Heart left ventricle (tissue), 16 donors: ENCODE data around the gene TMEM86B. TPM values are rescaled to one million over a fixed set of nuclear protein-coding genes. Genes with fewer than 3 reads are reported as not detected.
"Not testable (repeated sequence)": the region's sequence is repeated elsewhere in the genome, so short reads cannot be mapped to it uniquely, and the experiment has no call there.

Experiments
- ATAC-seq, 4 donors: fragments of 200-7000 bp; cut with Tn5 transposase; one replicate each; pipeline ENCODE4 v1.9.1; 2020 to 2022; ENCODE audit warnings: moderate library complexity in 4 of 4, mild to moderate bottlenecking in 3 of 4, moderate number of reproducible peaks in 1 of 4
- DNase-seq, 5 donors: peaks; one replicate each; pipeline ENCODE4 v3.0.0-alpha.2; 2020
- H3K27ac ChIP-seq, 12 donors: fragments of 200-600 bp; sonication (generic) in 4 of 12; one replicate each; pipeline versions ENCODE4 v1.5.0 to v1.8.0; 2016 to 2022; ENCODE audit warnings: mild to moderate bottlenecking in 2 of 12
- H3K27me3 ChIP-seq, 9 donors: fragments of 200-600 bp; sonication (generic) in 2 of 9; one replicate each; pipeline versions ENCODE4 v1.5.1 to v1.8.0; 2016 to 2022; ENCODE audit warnings: mild to moderate bottlenecking in 3 of 9
- H3K36me3 ChIP-seq, 9 donors: fragments of 200-600 bp; sonication (generic) in 2 of 9; one replicate each; pipeline versions ENCODE4 v1.5.0 to v1.8.0; 2018 to 2022; ENCODE audit warnings: mild to moderate bottlenecking in 2 of 9
- H3K4me1 ChIP-seq, 12 donors: fragments of 200-600 bp; sonication (generic) in 4 of 12; one replicate each; pipeline versions ENCODE4 v1.5.0 to v1.8.0; 2016 to 2022; ENCODE audit warnings: mild to moderate bottlenecking in 3 of 12
- H3K4me3 ChIP-seq, 12 donors: fragments of 200-600 bp; sonication (generic) in 4 of 12; one replicate each; pipeline versions ENCODE4 v1.5.0 to v1.8.0; 2017 to 2022; ENCODE audit warnings: mild to moderate bottlenecking in 9 of 12, moderate library complexity in 4 of 12
- H3K9me3 ChIP-seq, 12 donors: fragments of 200-600 bp; sonication (generic) in 4 of 12; one replicate each; pipeline versions ENCODE4 v1.5.0 to v1.8.0; 2016 to 2022; ENCODE audit warnings: mild to moderate bottlenecking in 1 of 12
- CTCF ChIP-seq, 12 donors: fragments of 200-600 bp; sonication (generic) in 4 of 12; IDR thresholded peaks; one replicate each; pipeline versions ENCODE4 v1.5.0 to v1.8.0; 2018 to 2022; ENCODE audit warnings: antibody characterized with exemption in 12 of 12, mild to moderate bottlenecking in 5 of 12
- POLR2A ChIP-seq, 2 donors: fragments of 450-650 bp; IDR thresholded peaks; one replicate each; pipeline ENCODE4 v1.6.1; 2017; ENCODE audit warnings: antibody characterized with exemption in 2 of 2, mild to moderate bottlenecking in 2 of 2, moderate library complexity in 2 of 2
- WGBS, 4 donors: extraction: QIAGEN DNeasy Blood & Tissue Kit in 2 of 4; methylation state at CpG; one replicate each; pipeline versions ENCODE4 v1.1.5 to v1.1.7; 2013 to 2018; 5-methylcytosine and 5-hydroxymethylcytosine counted together
- intact Hi-C, 10 donors: fragments of 100-400 bp; cut with DNase I; formaldehyde crosslinking; loops; one replicate each; pipeline versions ENCODE4 v1.11.1 to v1.14.2; 2022
- polyA plus RNA-seq, 2 donors: library from polyadenylated mRNA; stranded (reverse); fragments of 200-250 nt; gene quantifications; one replicate each; pipeline ENCODE4 v1.2.3, GENCODE V29; 2013
- total RNA-seq, 9 donors: library from RNA; depleted of rRNA in 2 of 9; stranded (reverse); fragments of >200 nt in 2 of 9; fragmentation: NEBNext Ultra II Directional in 3 of 9; extraction: Animal tissue kit (Norgen Biotek cat#: 25700) in 3 of 9; gene quantifications; one replicate each; pipeline versions ENCODE4 v1.1.0 to v1.2.4, GENCODE V29; 2016 to 2023
- donor health status: ischemic (EF 13 %, LVEDD 7.1; RV severe dilation, severe dysfunction).
- donor health status: healthy with polysubstance abuse.
- donor health status: DM: no; HTN: yes; CAD: no.
- donor health status: DM: no; HTN: no; CAD: no.
- donor health status: ischemic (EF 25% LVEDD 6.9; RV normal size, moderate dysfunction).
- donor health status: ischemic (EF 25% LVEDD 5.7; RV mildly dilated, moderate dysfunction).
- donor health status: healthy.
- donor health status: DM: yes; HTN: yes; CAD: no.
- donor health status: ischemic (EF 35%, LVEDD 5.7; RV mildly dilated, moderate dysfunction).
- donor health status: nonischemic (EF 11% LVEDD 7.7; RV severe dilation, severe dysfunction).
- donor health status: DM: yes; HTN: yes; CAD: no.
- donor health status: PGD.
- donor health status: ischemic (EF 29% LVEDD 5.4; RV normal size, mild dysfunction).
- donor health status: nonischemic (EF 23%, LVEDD 6.1; RV moderate dilation, normal function).

TMEM86B gene
- total and polyA plus RNA-seq, 11 donors = 0.64 to 3.1 (median 2.2) TPM

- intact Hi-C loops = no loop called here
- Histone ChIP-seq H3K4me1 (peaks cover 0 to 24% (median 8%) of the 10 kb centered on the region in 12 donors), H3K4me3 (no peak overlapping the region), H3K36me3 (peaks cover 0 to 49% (median 32%) of the 10 kb centered on the region in 9 donors), H3K9me3 (no peaks in the 10 kb centered on the region), H3K27ac (no peak overlapping the region), H3K27me3 (no peaks in the 10 kb centered on the region)
- TF ChIP-seq POLR2A (IDR thresholded peaks at IDR 0.05) (no peak), CTCF (IDR thresholded peaks at IDR 0.05) (no peak)
- whole genome bisulfite sequencing, 4 donors = 81 to 98% (median 89%) methylated on average over 7 to 9 of the region's 9 CpGs
- no peak for ATAC-seq
- no peak for DNase-seq
Observed at GRCh38 chr19:55226273-55226672, 2.3 kb downstream of the TMEM86B start.

GRCh38 chr19:55225415-55225958 lies 3.1 kb downstream of the TMEM86B start:
- no peak overlapping the region for H3K4me3 ChIP-seq
- TF ChIP-seq CTCF (IDR thresholded peaks at IDR 0.05) (no peak), POLR2A (IDR thresholded peaks at IDR 0.05) (no peak)
- DNase-seq = no peak
- peaks cover 0 to 4% (median 0%) of the 10 kb centered on the region in 12 donors for H3K9me3 ChIP-seq
- no peaks in the 10 kb centered on the region for H3K27me3 ChIP-seq
- H3K4me1 ChIP-seq = peaks cover 0 to 24% (median 8%) of the 10 kb centered on the region in 12 donors
- intact Hi-C loops = no loop called here
- H3K36me3 ChIP-seq = peaks cover 0 to 42% (median 24%) of the 10 kb centered on the region in 9 donors
- ATAC-seq = no peak
- H3K27ac ChIP-seq = no peak overlapping the region
- WGBS, 4 donors = 90 to 95% (median 92%) methylated on average over 7 of the region's 7 CpGs

GRCh38 chr19:55224679-55225414 lies 3.7 kb downstream of the TMEM86B start:
- H3K27me3 ChIP-seq, DNase-seq, H3K9me3 ChIP-seq, intact Hi-C loops, H3K4me3 ChIP-seq, ATAC-seq, H3K27ac ChIP-seq: not testable (repeated sequence)
- WGBS, 4 donors = 68 to 83% (median 74%) methylated on average over 8 to 11 of the region's 11 CpGs
- H3K36me3 ChIP-seq = peaks cover 0 to 35% (median 17%) of the 10 kb centered on the region in 9 donors
- peaks cover 0 to 24% (median 8%) of the 10 kb centered on the region in 12 donors for H3K4me1 ChIP-seq

- 79 to 88% (median 82%) methylated on average over 21 to 26 of the region's 26 CpGs for WGBS, 4 donors
- no peak for ATAC-seq
- Histone ChIP-seq H3K27me3 (no peaks in the 10 kb centered on the region), H3K27ac (no peak overlapping the region), H3K36me3 (peaks cover 0 to 28% (median 12%) of the 10 kb centered on the region in 9 donors), H3K4me3 (no peak overlapping the region), H3K4me1 (peaks cover 0 to 21% (median 7%) of the 10 kb centered on the region in 12 donors), H3K9me3 (peaks cover 0 to 7% (median 0%) of the 10 kb centered on the region in 12 donors)
- no peak for DNase-seq
- intact Hi-C loops = no loop called here
- TF ChIP-seq CTCF (IDR thresholded peaks at IDR 0.05) (no peak), POLR2A (IDR thresholded peaks at IDR 0.05) (no peak)
Observed at GRCh38 chr19:55224038-55224665, 4.4 kb downstream of the TMEM86B start.
